ENCODE results near the gene FHL2.

GRCh38 chr2:105399207-105399861 lies 483 bp upstream of the FHL2 start:
- no peak for TF ChIP-seq TCF7L2 (IDR thresholded peaks at IDR 0.05; ENCODE audit: low read depth, low read length)
- TF ChIP-seq ARNT2 (CRISPR knock-in tag; IDR thresholded peaks at IDR 0.05; ENCODE audit: low read depth): no peak
- no peak for TF ChIP-seq RAD21 (CRISPR knock-in tag; IDR thresholded peaks at IDR 0.05)
- TF ChIP-seq ZNF24 (IDR thresholded peaks at IDR 0.05): no peak
- TF ChIP-seq, protein P1, sequence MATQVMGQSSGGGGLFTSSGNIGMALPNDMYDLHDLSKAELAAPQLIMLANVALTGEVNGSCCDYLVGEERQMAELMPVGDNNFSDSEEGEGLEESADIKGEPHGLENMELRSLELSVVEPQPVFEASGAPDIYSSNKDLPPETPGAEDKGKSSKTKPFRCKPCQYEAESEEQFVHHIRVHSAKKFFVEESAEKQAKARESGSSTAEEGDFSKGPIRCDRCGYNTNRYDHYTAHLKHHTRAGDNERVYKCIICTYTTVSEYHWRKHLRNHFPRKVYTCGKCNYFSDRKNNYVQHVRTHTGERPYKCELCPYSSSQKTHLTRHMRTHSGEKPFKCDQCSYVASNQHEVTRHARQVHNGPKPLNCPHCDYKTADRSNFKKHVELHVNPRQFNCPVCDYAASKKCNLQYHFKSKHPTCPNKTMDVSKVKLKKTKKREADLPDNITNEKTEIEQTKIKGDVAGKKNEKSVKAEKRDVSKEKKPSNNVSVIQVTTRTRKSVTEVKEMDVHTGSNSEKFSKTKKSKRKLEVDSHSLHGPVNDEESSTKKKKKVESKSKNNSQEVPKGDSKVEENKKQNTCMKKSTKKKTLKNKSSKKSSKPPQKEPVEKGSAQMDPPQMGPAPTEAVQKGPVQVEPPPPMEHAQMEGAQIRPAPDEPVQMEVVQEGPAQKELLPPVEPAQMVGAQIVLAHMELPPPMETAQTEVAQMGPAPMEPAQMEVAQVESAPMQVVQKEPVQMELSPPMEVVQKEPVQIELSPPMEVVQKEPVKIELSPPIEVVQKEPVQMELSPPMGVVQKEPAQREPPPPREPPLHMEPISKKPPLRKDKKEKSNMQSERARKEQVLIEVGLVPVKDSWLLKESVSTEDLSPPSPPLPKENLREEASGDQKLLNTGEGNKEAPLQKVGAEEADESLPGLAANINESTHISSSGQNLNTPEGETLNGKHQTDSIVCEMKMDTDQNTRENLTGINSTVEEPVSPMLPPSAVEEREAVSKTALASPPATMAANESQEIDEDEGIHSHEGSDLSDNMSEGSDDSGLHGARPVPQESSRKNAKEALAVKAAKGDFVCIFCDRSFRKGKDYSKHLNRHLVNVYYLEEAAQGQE (IDR thresholded peaks at IDR 0.05; ENCODE audit: borderline replicate concordance in 1 of 2, low read depth in 1 of 2, low read length in 2 of 2): no peak
- no peak for TF ChIP-seq ZNF33A (CRISPR knock-in tag; IDR thresholded peaks at IDR 0.05; ENCODE audit: borderline replicate concordance)
- TF ChIP-seq ZNF121 (CRISPR knock-in tag; IDR thresholded peaks at IDR 0.05): no peak

All from HepG2 (cell line).